Measurements from ENCODE around the gene ANKRD33.
"Not testable (repeated sequence)": the region's sequence is repeated elsewhere in the genome, so short reads cannot be mapped to it uniquely, and the experiment has no call there.

The ANKRD33 gene

GRCh38 chr12:51883998-51884675, 3.8 kb upstream of the ANKRD33 start:
- no peak for DNase-seq

- no peak for DNase-seq
These were observed 3.1 kb upstream of the ANKRD33 start for GRCh38 chr12:51884676-51885229.

GRCh38 chr12:51885294-51886020, 2.4 kb upstream of the ANKRD33 start:
- not testable (repeated sequence) for DNase-seq

GRCh38 chr12:51886021-51886710, 1.7 kb upstream of the ANKRD33 start:
- DNase-seq = peak; percentile 76

GRCh38 chr12:51888316-51889215, 663 bp downstream of the ANKRD33 start:
- no peak for DNase-seq

- no peak for DNase-seq
These were observed 1.6 kb downstream of the ANKRD33 start for GRCh38 chr12:51889216-51890132.

- DNase-seq = no peak
These were observed 2.2 kb downstream of the ANKRD33 start for GRCh38 chr12:51890133-51890464.

GRCh38 chr12:51890511-51891171, 2.7 kb downstream of the ANKRD33 start:
- DNase-seq = no peak

GRCh38 chr12:51891843-51892242, 3.9 kb downstream of the ANKRD33 start:
- DNase-seq = no peak

GRCh38 chr12:51893786-51894185, 5.9 kb downstream of the ANKRD33 start:
- DNase-seq = no peak

- no peak for DNase-seq
These were observed 7.7 kb downstream of the ANKRD33 start for GRCh38 chr12:51895378-51896135.

- no peak for DNase-seq
These were observed 8.3 kb downstream of the ANKRD33 start for GRCh38 chr12:51896236-51896635.

GRCh38 chr12:51897181-51897580, 9.3 kb downstream of the ANKRD33 start:
- no peak for DNase-seq

- DNase-seq = no peak
These were observed 10.6 kb downstream of the ANKRD33 start for GRCh38 chr12:51898506-51898905.

GRCh38 chr12:51898937-51899336, 11.0 kb downstream of the ANKRD33 start:
- no peak for DNase-seq

GRCh38 chr12:51900323-51900889, 12.5 kb downstream of the ANKRD33 start:
- DNase-seq = no peak

GRCh38 chr12:51901121-51901817, 13.4 kb downstream of the ANKRD33 start:
- DNase-seq = no peak

GRCh38 chr12:51901881-51902280, 14.0 kb downstream of the ANKRD33 start:
- no peak for DNase-seq

- DNase-seq = no peak
These were observed 17.1 kb downstream of the ANKRD33 start for GRCh38 chr12:51904951-51905470.

Measured in left hindlimb (tissue), 1 donor.